ENCODE results near the gene CFAP77. TPM values are rescaled to one million over a fixed set of nuclear protein-coding genes. Genes with fewer than 3 reads are reported as not detected.

The CFAP77 gene
- total and polyA plus RNA-seq, 9 of the 15 experiments (the other 6 are each of a cell fraction or from before 2014, with no cell fraction given) = not detected

DNA sequence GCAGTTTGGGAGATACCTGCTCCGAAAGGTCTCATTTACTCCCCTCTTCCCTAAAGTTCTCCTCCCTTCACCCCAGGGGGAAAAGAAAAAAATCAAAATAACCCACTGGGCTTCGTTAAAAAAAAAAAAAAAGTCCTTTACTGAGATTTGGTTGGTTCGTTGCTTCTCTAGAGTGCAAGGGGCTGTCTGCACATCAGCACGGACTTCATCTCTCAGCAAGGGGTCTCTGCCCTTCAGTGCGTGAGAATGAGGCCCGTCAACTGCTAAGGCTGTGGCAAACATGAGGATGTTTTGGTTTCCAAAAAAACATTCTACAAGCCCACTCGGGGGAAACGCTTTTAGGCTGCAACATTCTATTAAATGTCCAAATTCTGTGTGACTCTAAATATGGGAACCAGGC lies 182.4 kb downstream of the CFAP77 start:
- no peak for DNase-seq (ENCODE audit: extremely low read depth in 1 of 4, low spot score in 3 of 4)
- Histone ChIP-seq H3K9me1 (ENCODE audit: control insufficient read depth, insufficient read depth, low read length) (no peaks in the 10 kb centered on the region), H3K4me3 (no peak overlapping the region), H2AFZ (ENCODE audit: low read depth, low read length) (no peak overlapping the region), H4K20me1 (replicated peaks; ENCODE audit: control insufficient read depth, insufficient read depth, low read length) (peaks cover 8% of the 10 kb centered on the region), H3K27me3 (ENCODE audit: control insufficient read depth in 2 of 2, insufficient read depth in 2 of 2, low read length in 2 of 2) (0 out of 5 replicates have a peak, but pooled peaks cover 0 to under 1% of the 10 kb centered on the region in 2 experiments), H3K4me1 (replicated peaks in 1 of 2; ENCODE audit: control insufficient read depth in 2 of 2, insufficient read depth in 2 of 2, low read length in 2 of 2) (peaks cover 0 to under 1% of the 10 kb centered on the region in 2 experiments; a peak in 1 of 5 replicates), H3K4me2 (ENCODE audit: insufficient read depth, low read length) (no peak overlapping the region), H3K9ac (ENCODE audit: insufficient read depth in 1 of 2, low read depth in 2 of 2, low read length in 2 of 2) (no peak overlapping the region), H3K36me3 (ENCODE audit: control insufficient read depth, insufficient read depth, low read length) (peaks cover 37% of the 10 kb centered on the region; the same call in 1 of the 3 replicates), H3K27ac (ENCODE audit: extremely low read depth, low read depth, low read length) (no peak overlapping the region), H3K9me3 (replicated peaks; ENCODE audit: control insufficient read depth, insufficient read depth, low read depth, low read length) (no peaks in the 10 kb centered on the region), H3K79me2 (ENCODE audit: control insufficient read depth, insufficient read depth, low read length) (no peaks in the 10 kb centered on the region)
- FAIRE-seq = no peak
- 66% methylated on average over 8 of the region's 8 CpGs for WGBS (ENCODE audit: insufficient coverage, low coverage, missing lambda C conversion rate)
- intact Hi-C loops (cut with micrococcal nuclease) = no loop called here
- in situ Hi-C loops (cut with MboI) = no loop called here
- CTCF ChIA-PET (ENCODE audit: low intra/inter-chr PET ratio) = no interaction called here
- POLR2A ChIA-PET = no interaction called here
- ATAC-seq = no peak
- TSS peak; percentile 42 for BruUV-seq (replicated peaks)
- TF ChIP-seq ZFP30 (CRISPR knock-in tag; IDR thresholded peaks at IDR 0.05; ENCODE audit: borderline replicate concordance) = no peak
- no peak for TF ChIP-seq POLR2AphosphoS5 (IDR thresholded peaks at IDR 0.05; ENCODE audit: control insufficient read depth, insufficient read depth, low read depth, low read length)
- TF ChIP-seq ZC3H8 (IDR thresholded peaks at IDR 0.05) = no peak
- TF ChIP-seq ZNF766 (CRISPR knock-in tag; conservative IDR thresholded peaks at IDR 0.05) = no peak
- TF ChIP-seq ZZZ3 (IDR thresholded peaks at IDR 0.05) = no peak

DNA sequence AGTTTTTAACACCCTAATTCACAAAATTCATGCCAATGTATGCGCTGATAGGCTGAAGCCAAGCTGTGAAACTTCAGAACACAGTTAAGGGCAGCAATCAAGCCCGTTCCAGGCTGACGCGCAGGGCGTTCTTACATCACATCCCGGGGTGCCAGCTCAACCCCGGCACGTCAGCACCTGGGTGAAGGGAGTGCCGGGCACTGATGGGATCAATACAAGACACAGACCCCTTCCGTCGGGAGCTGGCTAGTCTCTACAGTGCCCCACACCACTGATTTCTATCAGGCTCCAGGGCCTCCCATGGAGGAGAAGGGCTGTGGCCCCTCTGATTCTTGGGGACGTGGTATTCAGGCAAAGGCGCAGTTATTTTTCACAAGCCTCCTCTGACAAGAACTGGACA lies 184.4 kb downstream of the CFAP77 start:
- Histone ChIP-seq H3K4me3 (no peak overlapping the region), H2AFZ (ENCODE audit: low read depth, low read length) (no peak overlapping the region), H3K9ac (ENCODE audit: insufficient read depth in 1 of 2, low read depth in 2 of 2, low read length in 2 of 2) (no peak overlapping the region), H3K36me3 (ENCODE audit: control insufficient read depth, insufficient read depth, low read length) (peaks cover 50% of the 10 kb centered on the region; the same call in 1 of the 3 replicates), H3K27me3 (ENCODE audit: control insufficient read depth in 2 of 2, insufficient read depth in 2 of 2, low read length in 2 of 2) (no peaks in the 10 kb centered on the region), H3K27ac (ENCODE audit: extremely low read depth, low read depth, low read length) (no peak overlapping the region), H3K79me2 (ENCODE audit: control insufficient read depth, insufficient read depth, low read length) (no peaks in the 10 kb centered on the region), H3K4me2 (ENCODE audit: insufficient read depth, low read length) (no peak overlapping the region), H4K20me1 (replicated peaks; ENCODE audit: control insufficient read depth, insufficient read depth, low read length) (peaks cover 13% of the 10 kb centered on the region), H3K4me1 (replicated peaks in 1 of 2; ENCODE audit: control insufficient read depth in 2 of 2, insufficient read depth in 2 of 2, low read length in 2 of 2) (peaks cover 0 to 3% of the 10 kb centered on the region in 2 experiments; a peak in 1 of 5 replicates), H3K9me3 (replicated peaks; ENCODE audit: control insufficient read depth, insufficient read depth, low read depth, low read length) (no peaks in the 10 kb centered on the region), H3K9me1 (ENCODE audit: control insufficient read depth, insufficient read depth, low read length) (no peaks in the 10 kb centered on the region)
- WGBS (ENCODE audit: insufficient coverage, low coverage, missing lambda C conversion rate) = 95% methylated on average over 13 of the region's 13 CpGs
- no TSS peak for BruUV-seq (replicated peaks)
- ChIA-PET POLR2A (interaction anchor here (1.1 kb wide), 1 partner anchor 305 kb away, joined by 4 read pairs; no protein-coding TSS in a partner anchor), CTCF (ENCODE audit: low intra/inter-chr PET ratio) (no interaction called here)
- FAIRE-seq (no peak), ATAC-seq (no peak), DNase-seq (ENCODE audit: extremely low read depth in 1 of 4, low spot score in 3 of 4) (no peak)
- in situ Hi-C loops (cut with MboI) = no loop called here
- intact Hi-C loops (cut with micrococcal nuclease) = no loop called here
- TF ChIP-seq NFRKB (IDR thresholded peaks at IDR 0.05; ENCODE audit: low read depth) = no peak
- no peak for TF ChIP-seq SMAD1 (IDR thresholded peaks at IDR 0.05; ENCODE audit: low read depth, low read length, partially characterized antibody)
- no peak for TF ChIP-seq SREBF2 (CRISPR knock-in tag; IDR thresholded peaks at IDR 0.05)
- no peak for TF ChIP-seq MCM5 (IDR thresholded peaks at IDR 0.05; ENCODE audit: low read depth)
- TF ChIP-seq TBP (optimal IDR thresholded peaks at IDR 0.05; ENCODE audit: low read depth, low read length) = no peak
- TF ChIP-seq ESRRB (CRISPR knock-in tag; IDR thresholded peaks at IDR 0.05; ENCODE audit: borderline replicate concordance) = no peak
- TF ChIP-seq FOXJ2 (tag; IDR thresholded peaks at IDR 0.05) = no peak
- no peak for TF ChIP-seq NCOA6 (IDR thresholded peaks at IDR 0.05)
- no peak for TF ChIP-seq MEF2D (tag; conservative IDR thresholded peaks at IDR 0.05; ENCODE audit: low read depth)
- TF ChIP-seq ZBED1 (IDR thresholded peaks at IDR 0.05) = no peak
- no peak for TF ChIP-seq ZNF143 (CRISPR knock-in tag; IDR thresholded peaks at IDR 0.05)
- TF ChIP-seq, protein P1, sequence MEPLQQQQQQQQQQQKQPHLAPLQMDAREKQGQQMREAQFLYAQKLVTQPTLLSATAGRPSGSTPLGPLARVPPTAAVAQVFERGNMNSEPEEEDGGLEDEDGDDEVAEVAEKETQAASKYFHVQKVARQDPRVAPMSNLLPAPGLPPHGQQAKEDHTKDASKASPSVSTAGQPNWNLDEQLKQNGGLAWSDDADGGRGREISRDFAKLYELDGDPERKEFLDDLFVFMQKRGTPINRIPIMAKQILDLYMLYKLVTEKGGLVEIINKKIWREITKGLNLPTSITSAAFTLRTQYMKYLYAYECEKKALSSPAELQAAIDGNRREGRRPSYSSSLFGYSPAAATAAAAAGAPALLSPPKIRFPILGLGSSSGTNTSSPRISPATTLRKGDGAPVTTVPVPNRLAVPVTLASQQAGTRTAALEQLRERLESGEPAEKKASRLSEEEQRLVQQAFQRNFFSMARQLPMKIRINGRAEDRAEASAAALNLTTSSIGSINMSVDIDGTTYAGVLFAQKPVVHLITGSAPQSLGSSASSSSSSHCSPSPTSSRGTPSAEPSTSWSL (CRISPR knock-in tag; IDR thresholded peaks at IDR 0.05; ENCODE audit: borderline replicate concordance) = no peak

Data from K562 (cell line).